A673 (cell line): ENCODE data around the gene OR52E1. TPM values are rescaled to one million over a fixed set of nuclear protein-coding genes. Genes with fewer than 3 reads are reported as not detected.

Source experiments
- BruUV-seq: library from RNA; stranded (reverse); fragments of 400-500 nt; replicated peaks from 2 replicates; lab custom pipeline; 2021; lab: Mats Ljungman, UMichigan
- CTCF ChIA-PET: fragments of 300-600 bp; sonication (Branson Sonifier 250); formaldehyde crosslinking; loops from one replicate; lab custom pipeline; 2022; ENCODE audit warnings: antibody characterized with exemption; lab: Charles Lee
- POLR2A ChIA-PET: fragments of 300-600 bp; sonication (Branson Sonifier 250); formaldehyde crosslinking; loops from one replicate; lab custom pipeline; 2022; ENCODE audit warnings: antibody characterized with exemption; ENCODE audit not compliant: low non-redundant PET; lab: Charles Lee
- DNase-seq: peaks from one replicate; pipeline ENCODE4 v3.0.0-alpha.2; 2015; ENCODE audit warnings: low spot score
- H3K27ac ChIP-seq: fragments of 200-600 bp; sonication (generic); 2 replicates; pipeline ENCODE4 v1.5.1; 2016; ENCODE audit warnings: mixed run types, low read depth, mild to moderate bottlenecking, mixed read lengths, antibody characterized with exemption, low read length; ENCODE audit not compliant: poor library complexity, severe bottlenecking
- H3K27me3 ChIP-seq: fragments of 200-600 bp; sonication (generic); replicated peaks from 2 replicates; pipeline ENCODE4 v1.6.1; 2017; ENCODE audit warnings: mixed run types, low read depth, mild to moderate bottlenecking, mixed read lengths, antibody characterized with exemption, low read length; ENCODE audit not compliant: insufficient read depth, poor library complexity
- H3K36me3 ChIP-seq: fragments of 200-600 bp; sonication (generic); 2 replicates; pipeline ENCODE4 v1.6.1; 2016; ENCODE audit warnings: mixed run types, mild to moderate bottlenecking, mixed read lengths, antibody characterized with exemption, low read length; ENCODE audit not compliant: insufficient read depth, poor library complexity, severe bottlenecking
- H3K4me1 ChIP-seq: fragments of 200-600 bp; sonication (generic); 2 replicates; pipeline ENCODE4 v1.6.1; 2017; ENCODE audit warnings: mixed run types, mild to moderate bottlenecking, mixed read lengths, antibody characterized with exemption, low read length; ENCODE audit not compliant: insufficient read depth, poor library complexity, severe bottlenecking
- H3K4me3 ChIP-seq: fragments of 200-600 bp; sonication (generic); 2 replicates; pipeline ENCODE4 v1.5.1; 2016; ENCODE audit warnings: low read depth, mixed run types, mild to moderate bottlenecking, mixed read lengths, low read length; ENCODE audit not compliant: poor library complexity, severe bottlenecking
- H3K9me3 ChIP-seq: fragments of 200-600 bp; sonication (generic); 2 replicates; pipeline ENCODE4 v1.6.1; 2016; ENCODE audit warnings: mixed run types, low read depth, mild to moderate bottlenecking, mixed read lengths, antibody characterized with exemption, low read length; ENCODE audit not compliant: poor library complexity, severe bottlenecking
- CTCF ChIP-seq: fragments of 300-800, 200-600 bp; sonication (generic); conservative IDR thresholded peaks from 2 replicates; pipeline ENCODE4 v1.5.1; 2017; ENCODE audit warnings: low read depth, mild to moderate bottlenecking, antibody characterized with exemption, low read length, moderate library complexity, mixed read lengths
- EZH2 ChIP-seq: fragments of 200-600 bp; sonication (generic); IDR thresholded peaks from 2 replicates; pipeline ENCODE4 v1.6.1; 2017; ENCODE audit warnings: borderline replicate concordance, low read depth, mild to moderate bottlenecking, mixed read lengths, antibody characterized with exemption, low read length; ENCODE audit not compliant: poor library complexity, severe bottlenecking
- intact Hi-C: fragments of 100-400 bp; cut with micrococcal nuclease; formaldehyde crosslinking; loops from one replicate; pipeline ENCODE4 v1.10.0; 2022; ENCODE audit not compliant: unreplicated experiment
- total RNA-seq: library from RNA; stranded (reverse); gene quantifications from 2 replicates; pipeline ENCODE4 v1.2.3, GENCODE V29; 2021

Gene OR52E1
- total RNA-seq, 1 experiment from 2014 or later: not detected

DNA sequence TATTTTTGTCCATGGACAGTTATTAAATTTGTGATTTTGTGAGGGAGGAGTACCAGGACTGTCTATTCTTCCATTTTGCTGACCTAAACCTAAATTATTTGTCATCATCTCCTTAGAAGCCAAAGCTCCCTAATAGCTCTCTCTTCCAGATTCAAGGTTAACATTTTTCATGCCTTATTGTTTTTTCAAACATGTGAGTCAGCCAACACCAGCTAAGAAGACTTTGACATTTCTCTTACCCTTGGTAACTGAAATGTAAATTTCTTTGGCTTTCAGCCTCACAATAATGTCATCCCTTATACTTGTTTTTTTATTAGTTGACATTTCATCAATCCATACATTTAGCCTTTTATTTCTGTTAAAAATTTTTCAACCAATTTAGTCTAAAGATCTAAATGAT, 19.2 kb downstream of the OR52E1 start:
- no peaks in the 10 kb centered on the region for H3K9me3 ChIP-seq
- H3K4me3 ChIP-seq: no peak overlapping the region
- H3K27ac ChIP-seq: no peak overlapping the region
- TF ChIP-seq EZH2 (no peak), CTCF (no peak)
- no peaks in the 10 kb centered on the region for H3K36me3 ChIP-seq
- H3K27me3 ChIP-seq: no peaks in the 10 kb centered on the region
- no TSS peak for BruUV-seq
- ChIA-PET CTCF (no interaction called here), POLR2A (no interaction called here)
- H3K4me1 ChIP-seq: no peaks in the 10 kb centered on the region
- intact Hi-C loops: no loop called here
- no peak for DNase-seq

DNA sequence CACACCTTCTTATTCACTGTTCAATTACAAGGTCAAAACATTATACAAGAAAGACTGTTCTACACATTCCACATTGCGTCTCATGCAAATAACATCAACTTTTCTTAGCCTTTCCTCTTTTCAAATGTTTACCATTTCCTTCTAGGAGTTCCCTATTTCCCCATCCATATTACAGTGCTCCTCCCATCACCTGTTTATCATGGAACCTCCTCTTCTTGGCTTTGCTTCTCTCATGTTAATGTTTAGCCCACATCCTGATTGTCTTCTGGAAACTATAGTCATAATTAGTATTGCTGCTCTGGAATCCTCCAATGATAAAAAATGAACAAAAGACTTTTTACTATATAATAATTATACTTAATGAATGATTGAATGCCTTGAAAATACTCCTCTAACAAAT, 21.3 kb downstream of the OR52E1 start:
- intact Hi-C loops: no loop called here
- H3K27me3 ChIP-seq: no peaks in the 10 kb centered on the region
- TF ChIP-seq EZH2 (no peak), CTCF (no peak)
- no TSS peak for BruUV-seq
- H3K27ac ChIP-seq: no peak overlapping the region
- DNase-seq: no peak
- ChIA-PET POLR2A (no interaction called here), CTCF (no interaction called here)
- H3K36me3 ChIP-seq: no peaks in the 10 kb centered on the region
- H3K9me3 ChIP-seq: no peaks in the 10 kb centered on the region
- no peak overlapping the region for H3K4me3 ChIP-seq
- H3K4me1 ChIP-seq: no peaks in the 10 kb centered on the region

DNA sequence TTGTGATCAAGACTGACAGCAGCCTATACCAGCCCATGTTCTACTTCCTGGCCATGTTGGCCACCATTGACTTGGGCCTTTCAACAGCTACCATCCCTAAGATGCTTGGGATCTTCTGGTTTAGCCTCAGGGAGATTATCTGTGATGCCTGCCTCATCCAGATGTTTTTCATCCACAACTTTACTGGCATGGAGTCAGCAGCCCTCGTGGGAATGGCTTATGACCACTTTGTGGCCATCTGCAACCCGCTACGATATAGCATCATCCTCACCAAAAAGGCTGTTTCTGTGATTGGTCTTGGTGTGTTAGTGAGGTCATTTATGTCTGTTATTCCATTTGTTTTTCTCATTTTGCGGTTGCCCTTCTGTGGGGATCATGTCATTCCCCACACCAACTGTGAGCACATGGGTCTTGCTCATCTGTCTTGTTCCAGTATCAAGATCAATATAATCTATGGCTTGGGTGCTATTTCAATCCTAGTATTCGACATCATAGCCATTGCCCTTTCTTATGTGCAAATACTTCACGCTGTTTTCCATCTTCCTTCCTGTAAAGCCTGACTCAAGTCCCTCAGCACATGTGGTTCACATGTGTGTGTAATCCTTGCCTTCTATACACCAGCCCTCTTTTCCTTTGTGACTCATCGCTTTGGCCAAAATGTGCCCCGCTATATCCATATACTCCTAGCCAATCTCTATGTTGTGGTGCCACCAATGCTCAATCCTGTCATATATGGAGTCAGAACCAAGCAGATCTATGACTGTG, 23.6 kb downstream of the OR52E1 start:
- POLR2A ChIA-PET: no interaction called here
- no peak overlapping the region for H3K4me3 ChIP-seq
- H3K27me3 ChIP-seq: no peaks in the 10 kb centered on the region
- TF ChIP-seq CTCF (no peak), EZH2 (no peak)
- H3K36me3 ChIP-seq: no peaks in the 10 kb centered on the region
- H3K27ac ChIP-seq: no peak overlapping the region
- H3K9me3 ChIP-seq: no peaks in the 10 kb centered on the region
- intact Hi-C loops: no loop called here
- CTCF ChIA-PET: no interaction called here
- no TSS peak for BruUV-seq
- no peaks in the 10 kb centered on the region for H3K4me1 ChIP-seq
- DNase-seq: no peak
